HFF-Myc (cell line): Measurements from ENCODE around the gene CFAP74.

Experiments
- DNase-seq: peaks from one replicate; pipeline ENCODE4 v3.0.0-alpha.2; 2011; ENCODE audit warnings: low read depth; ENCODE audit errors: extremely low read depth
- H3K4me3 ChIP-seq: replicated peaks from 2 replicates; pipeline ENCODE4 v1.5.1; 2011; ENCODE audit warnings: low read depth, mild to moderate bottlenecking, control low read depth, low read length
- CTCF ChIP-seq: IDR thresholded peaks from 2 replicates; pipeline ENCODE4 v1.5.1; 2012; ENCODE audit warnings: mild to moderate bottlenecking, low read depth, low read length, control low read depth; ENCODE audit errors: missing control alignments

The CFAP74 gene

GRCh38 chr1:1974834-1975233, 28.8 kb downstream of the CFAP74 start:
- no peak overlapping the region for H3K4me3 ChIP-seq
- no peak for TF ChIP-seq CTCF
- no peak for DNase-seq

GRCh38 chr1:1973716-1974642, 29.6 kb downstream of the CFAP74 start:
- no peak for TF ChIP-seq CTCF
- no peak for DNase-seq
- H3K4me3 ChIP-seq = no peak overlapping the region

GRCh38 chr1:1972976-1973715, 30.4 kb downstream of the CFAP74 start:
- DNase-seq = no peak

GRCh38 chr1:1971688-1972087, 31.9 kb downstream of the CFAP74 start:
- no peak for DNase-seq
- no peak for TF ChIP-seq CTCF
- H3K4me3 ChIP-seq = no peak overlapping the region

More at GRCh38 chr1:1972976-1973715, 30.4 kb downstream of the CFAP74 start:
- no peak for TF ChIP-seq CTCF
- H3K4me3 ChIP-seq = no peak overlapping the region

GRCh38 chr1:1971017-1971416, 32.6 kb downstream of the CFAP74 start:
- DNase-seq = no peak
- TF ChIP-seq CTCF = no peak
- H3K4me3 ChIP-seq = no peak overlapping the region

GRCh38 chr1:1969953-1970716, 33.5 kb downstream of the CFAP74 start:
- no peak for DNase-seq
- H3K4me3 ChIP-seq = no peak overlapping the region
- TF ChIP-seq CTCF = no peak
